ENCODE data around the gene VPS11.

Gene VPS11

DNA sequence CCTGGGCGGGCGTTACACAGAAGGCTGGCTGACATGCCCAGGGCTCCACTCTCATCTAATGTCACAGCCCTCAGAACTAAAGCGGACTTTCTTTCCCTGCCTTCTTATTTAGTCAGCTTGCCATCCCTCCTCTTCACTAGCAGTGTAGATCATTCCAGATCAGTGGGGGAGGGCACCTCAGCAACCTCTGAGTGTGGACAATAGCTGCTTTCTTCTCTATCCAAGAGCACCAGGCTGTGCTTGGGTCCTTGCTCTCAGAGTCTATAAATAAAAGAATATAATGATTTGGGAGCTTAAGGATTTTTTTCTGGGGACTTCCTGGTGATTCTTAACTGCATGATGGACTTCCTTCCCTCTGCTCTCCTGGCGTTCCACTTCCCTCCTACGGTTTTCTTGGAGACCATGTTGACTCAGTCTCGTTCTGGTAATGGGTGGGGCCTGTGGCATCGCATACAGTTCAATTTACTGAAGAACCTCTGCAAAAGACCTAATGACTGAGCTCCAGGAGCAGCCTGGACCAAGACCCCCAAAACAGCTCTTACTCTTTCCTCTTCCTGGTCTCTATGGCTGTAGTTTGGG lies 14.2 kb downstream of the VPS11 start:
- no peak for DNase-seq (ENCODE audit: low read depth in 2 of 2)

DNA sequence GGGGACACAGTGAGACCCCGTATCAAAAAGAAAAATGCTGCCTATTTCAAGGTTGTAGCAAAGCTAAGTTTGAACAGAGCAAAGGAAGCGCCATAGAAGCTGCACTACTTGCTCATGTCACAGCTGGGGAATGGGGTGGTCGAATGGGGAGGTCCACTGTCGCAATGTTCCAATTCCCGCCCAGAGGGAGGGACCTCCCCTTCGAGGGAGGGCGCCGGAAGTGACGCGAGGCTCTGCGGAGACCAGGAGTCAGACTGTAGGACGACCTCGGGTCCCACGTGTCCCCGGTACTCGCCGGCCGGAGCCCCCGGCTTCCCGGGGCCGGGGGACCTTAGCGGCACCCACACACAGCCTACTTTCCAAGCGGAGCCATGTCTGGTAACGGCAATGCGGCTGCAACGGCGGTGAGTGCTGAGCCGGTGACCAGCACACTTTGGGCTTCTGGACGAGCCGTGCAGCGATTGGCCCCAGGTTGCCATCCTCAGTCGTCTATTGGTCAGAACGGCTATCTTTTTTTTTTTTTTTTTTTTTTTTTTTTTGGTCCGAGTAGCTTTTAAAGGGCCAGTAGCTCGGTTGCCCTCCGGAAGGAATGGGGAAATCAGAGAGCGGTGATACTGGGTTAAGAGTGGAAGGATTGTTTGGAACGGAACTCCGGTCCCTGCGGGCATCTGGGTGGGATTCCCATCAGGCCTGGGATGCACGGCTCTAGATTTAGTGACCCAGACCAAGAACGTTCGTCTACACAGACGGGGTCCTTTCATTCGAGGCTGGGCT lies 17.2 kb downstream of the VPS11 start, which contains the start of gene HMBS:
TSS of gene HMBS (plus strand) at position 219 of the 774 bp plus-strand sequence. CDS start at position 372, 153 bp downstream.
- peak; percentile 81 to 86 for DNase-seq (ENCODE audit: low read depth in 2 of 2)

DNA sequence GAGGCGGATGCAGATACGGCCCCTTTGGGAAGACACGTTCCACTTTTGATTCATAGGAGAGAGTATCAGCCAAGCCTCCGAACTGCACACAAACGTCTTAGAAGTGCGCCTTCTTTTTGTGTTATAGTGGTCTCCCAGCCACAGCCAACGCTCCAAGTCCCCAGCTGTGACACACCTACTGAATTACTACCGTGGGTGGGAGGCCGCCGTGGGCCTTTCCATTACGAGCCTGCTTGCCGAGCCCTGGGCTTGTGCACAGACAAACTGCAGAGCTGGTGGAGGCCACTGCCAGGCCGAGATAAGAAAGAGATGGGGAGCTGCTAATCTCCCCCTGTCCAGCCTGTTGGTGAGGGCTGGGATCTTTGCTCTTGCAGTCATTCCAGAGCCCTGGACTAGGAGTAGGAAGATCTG lies 17.8 kb downstream of the VPS11 start:
- no peak for DNase-seq (ENCODE audit: low read depth in 2 of 2)

DNA sequence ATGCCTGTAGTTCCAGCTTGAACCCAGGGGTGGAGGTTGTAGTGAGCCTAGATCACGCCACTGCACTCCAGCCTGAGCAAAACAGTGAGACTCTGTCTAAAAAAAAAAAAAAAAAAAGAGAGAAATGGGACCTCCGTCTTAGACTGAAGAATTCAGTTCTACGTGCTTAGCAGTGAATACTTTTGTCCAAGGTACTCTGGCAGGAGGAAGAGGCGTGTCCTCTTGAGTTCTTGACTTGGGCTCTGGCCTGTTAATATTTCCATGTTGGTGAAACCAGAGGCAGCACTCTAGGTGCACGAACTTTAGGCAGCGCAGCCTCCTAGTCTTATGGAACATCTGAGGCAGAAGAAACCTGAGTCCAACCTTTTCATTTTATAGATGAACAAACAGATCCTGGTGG lies 19.5 kb downstream of the VPS11 start:
- no peak for DNase-seq (ENCODE audit: low read depth in 2 of 2)

DNA sequence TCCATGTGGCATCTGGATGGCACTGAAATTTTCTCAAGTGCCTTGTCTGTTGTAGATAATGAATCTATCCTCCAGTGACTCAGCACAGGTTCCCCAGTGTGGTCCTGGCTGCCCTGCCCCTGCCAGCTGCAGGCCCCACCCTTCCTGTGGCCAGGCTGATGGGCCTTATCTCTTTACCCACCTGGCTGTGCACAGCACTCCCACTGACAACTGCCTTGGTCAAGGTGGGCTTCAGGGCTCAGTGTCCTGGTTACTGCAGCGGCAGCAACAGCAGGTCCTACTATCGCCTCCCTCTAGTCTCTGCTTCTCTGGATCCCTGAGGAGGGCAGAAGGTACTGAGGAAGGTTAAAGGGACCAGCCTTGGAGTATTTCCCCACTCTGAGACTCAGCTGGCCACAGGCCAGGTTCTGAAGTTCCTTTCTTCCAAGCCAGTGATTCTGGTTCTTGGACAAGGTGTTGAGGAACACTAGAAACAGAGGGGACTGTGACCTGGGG lies 20.2 kb downstream of the VPS11 start:
- no peak for DNase-seq (ENCODE audit: low read depth in 2 of 2)

DNA sequence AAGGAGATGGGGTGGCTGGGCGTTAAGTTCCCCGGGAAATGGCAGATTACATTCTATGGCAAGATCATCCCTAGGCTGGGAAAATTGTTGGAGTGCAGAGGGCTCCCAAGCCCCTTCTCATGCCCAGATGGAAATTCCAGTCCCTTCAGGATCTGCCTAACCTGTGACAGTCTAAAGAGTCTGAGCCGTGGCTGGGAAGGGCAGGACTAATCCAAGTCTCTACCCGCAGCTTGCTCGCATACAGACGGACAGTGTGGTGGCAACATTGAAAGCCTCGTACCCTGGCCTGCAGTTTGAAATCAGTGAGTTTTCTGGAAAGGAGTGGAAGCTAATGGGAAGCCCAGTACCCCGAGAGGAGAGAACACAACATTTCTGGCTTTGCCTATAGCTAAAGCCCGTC lies 20.8 kb downstream of the VPS11 start:
- no peak for DNase-seq (ENCODE audit: low read depth in 2 of 2)

DNA sequence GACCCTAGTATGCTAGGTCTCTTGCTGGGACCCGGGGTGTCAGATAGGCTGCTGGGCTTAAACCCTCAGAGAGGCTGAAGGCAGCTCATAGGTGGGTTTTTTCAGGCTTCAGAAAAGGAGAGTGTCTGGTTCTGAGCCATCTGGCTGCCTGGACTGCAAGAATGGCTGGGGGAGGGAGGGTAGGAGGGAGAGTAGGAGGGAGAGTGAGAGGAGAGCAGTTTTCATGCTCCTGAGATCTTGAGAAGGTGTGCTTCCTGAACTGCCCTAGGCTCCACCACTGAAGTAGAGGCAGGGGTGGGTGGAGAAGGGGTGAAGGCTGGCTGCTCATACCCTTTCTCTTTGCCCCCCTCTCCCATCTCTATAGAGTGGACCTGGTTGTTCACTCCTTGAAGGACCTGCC lies 21.7 kb downstream of the VPS11 start:
- DNase-seq (ENCODE audit: low read depth in 2 of 2): no peak

DNA sequence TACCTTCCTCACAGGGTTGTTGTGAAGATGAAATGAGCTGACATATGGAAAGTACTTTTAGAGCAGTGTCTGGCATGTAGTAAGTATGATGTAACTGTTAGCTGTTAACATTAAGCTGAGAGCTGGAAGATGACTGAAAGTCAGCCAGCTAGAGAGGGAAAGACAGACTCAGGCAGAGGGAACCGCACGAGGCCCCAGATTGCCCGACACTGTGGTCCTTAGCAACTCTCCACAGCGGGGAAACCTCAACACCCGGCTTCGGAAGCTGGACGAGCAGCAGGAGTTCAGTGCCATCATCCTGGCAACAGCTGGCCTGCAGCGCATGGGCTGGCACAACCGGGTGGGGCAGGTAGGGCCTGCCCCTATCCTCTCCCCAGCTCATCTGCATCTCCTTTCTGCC lies 23.6 kb downstream of the VPS11 start:
- DNase-seq (ENCODE audit: low read depth in 2 of 2): no peak

DNA sequence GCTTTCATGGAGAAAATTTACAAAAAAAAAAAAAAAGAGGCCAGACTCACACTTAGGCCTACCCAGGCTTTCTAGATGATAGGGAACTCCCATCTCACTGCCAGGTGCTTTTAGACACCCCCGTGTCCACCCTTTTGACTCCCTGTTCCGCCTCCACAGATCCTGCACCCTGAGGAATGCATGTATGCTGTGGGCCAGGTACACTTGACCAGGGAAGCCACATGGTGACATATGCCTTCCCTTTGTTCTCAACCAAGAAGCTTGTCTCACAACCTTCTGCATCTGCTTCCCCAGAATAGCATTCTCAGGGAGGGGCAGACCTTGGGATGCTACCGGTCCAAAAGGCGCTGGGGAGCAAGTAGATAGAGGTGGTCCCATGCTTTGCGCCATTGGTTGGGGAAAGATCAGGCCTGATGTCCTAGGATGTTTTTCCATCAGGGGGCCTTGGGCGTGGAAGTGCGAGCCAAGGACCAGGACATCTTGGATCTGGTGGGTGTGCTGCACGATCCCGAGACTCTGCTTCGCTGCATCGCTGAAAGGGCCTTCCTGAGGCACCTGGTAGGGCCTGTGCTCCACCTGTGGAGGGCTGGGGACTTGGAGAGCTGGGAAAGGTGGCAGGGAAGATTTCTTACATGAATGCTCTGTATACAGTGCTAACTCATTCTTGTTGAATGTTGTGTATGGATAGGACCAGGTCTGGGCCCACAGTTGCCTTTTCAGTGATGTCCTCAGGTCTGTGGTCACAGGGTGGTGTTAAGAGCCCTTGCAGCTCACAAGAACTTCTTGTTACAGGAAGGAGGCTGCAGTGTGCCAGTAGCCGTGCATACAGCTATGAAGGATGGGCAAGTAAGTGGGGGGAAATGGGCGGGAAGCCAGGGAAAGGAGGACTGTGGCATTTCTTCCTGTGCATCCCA lies 24.6 kb downstream of the VPS11 start:
- no peak for DNase-seq (ENCODE audit: low read depth in 2 of 2)

DNA sequence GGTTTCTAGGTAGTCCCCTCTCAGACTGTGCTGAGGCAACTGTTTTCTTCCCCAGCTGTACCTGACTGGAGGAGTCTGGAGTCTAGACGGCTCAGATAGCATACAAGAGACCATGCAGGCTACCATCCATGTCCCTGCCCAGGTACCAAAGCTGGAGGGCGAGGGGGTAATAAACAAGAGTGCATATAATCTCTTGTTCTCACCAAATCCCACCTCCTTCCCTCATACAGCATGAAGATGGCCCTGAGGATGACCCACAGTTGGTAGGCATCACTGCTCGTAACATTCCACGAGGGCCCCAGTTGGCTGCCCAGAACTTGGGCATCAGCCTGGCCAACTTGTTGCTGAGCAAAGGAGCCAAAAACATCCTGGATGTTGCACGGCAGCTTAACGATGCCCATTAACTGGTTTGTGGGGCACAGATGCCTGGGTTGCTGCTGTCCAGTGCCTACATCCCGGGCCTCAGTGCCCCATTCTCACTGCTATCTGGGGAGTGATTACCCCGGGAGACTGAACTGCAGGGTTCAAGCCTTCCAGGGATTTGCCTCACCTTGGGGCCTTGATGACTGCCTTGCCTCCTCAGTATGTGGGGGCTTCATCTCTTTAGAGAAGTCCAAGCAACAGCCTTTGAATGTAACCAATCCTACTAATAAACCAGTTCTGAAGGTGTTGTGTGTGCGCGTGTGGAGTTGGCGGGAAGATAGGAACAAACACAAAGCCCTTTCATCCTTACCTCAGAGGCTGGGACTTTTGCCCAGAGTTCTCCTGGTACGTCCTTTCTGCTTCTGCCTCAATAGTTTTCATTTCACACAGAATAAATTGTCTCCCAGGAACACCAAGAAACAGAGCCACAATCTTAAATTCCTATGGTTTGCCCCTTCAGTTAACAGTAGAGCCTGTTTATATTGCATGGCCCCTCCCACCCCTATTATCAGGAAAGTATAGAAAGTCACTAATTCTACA lies 25.5 kb downstream of the VPS11 start:
- no peak for DNase-seq (ENCODE audit: low read depth in 2 of 2)

DNA sequence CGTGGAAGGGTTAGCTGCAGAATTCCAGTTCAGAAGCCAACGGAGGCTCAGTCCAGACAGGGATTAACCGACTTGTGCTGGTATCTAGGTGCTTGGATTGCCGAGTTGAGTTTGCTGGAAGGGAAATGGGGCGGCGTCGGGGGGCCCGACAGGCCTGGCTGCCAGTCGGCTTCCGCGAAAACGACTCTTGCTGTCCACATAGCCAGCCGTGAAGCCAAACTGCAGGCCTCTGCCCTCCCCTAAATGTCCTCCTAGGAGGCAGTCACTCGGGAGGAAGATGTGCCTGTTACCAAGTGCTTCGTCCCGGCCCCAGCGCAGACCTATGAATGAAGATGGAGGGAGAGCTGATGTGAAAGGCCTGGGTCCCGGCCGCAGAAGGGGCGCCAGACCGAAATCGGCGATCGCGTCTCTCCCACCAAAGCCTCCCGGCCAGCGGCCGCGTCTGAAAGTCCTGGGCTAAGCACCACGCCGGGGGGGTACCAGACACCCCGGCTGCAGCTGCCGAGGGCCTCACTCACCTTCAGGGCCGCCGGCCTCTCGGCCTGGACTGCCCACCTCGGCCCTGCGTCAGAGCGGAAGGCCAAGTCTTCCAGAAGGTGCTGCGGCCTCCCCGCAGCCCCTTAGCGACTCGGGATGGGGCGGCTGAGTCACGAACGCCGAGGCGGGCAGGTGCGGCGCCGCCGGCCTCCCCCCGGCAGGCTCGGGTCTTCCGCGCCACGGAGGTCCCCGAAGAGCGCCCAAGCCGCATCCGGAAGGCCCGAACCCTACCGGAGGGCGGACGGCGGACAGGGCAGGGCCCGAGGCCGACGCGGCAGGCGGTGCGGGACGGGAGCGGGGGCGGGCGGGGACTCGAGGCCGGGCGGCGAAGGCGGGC lies 26.6 kb downstream of the VPS11 start:
- no peak for DNase-seq (ENCODE audit: low read depth in 2 of 2)

DNA sequence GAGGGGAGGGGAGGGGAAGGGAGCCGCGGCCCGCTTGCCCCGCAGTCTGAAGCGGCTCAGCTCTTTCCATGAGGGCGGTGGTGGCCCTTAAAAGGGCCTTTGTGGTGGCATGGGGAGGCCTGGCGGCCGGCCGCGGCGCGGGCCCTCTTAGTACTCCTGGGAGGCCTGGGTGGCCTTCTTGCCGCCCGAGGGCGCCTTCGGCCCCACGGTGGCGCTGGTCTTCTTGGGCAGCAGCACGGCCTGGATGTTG lies 27.1 kb downstream of the VPS11 start:
- DNase-seq (ENCODE audit: low read depth in 2 of 2): peak in 1 of 2 experiments; percentile 44

DNA sequence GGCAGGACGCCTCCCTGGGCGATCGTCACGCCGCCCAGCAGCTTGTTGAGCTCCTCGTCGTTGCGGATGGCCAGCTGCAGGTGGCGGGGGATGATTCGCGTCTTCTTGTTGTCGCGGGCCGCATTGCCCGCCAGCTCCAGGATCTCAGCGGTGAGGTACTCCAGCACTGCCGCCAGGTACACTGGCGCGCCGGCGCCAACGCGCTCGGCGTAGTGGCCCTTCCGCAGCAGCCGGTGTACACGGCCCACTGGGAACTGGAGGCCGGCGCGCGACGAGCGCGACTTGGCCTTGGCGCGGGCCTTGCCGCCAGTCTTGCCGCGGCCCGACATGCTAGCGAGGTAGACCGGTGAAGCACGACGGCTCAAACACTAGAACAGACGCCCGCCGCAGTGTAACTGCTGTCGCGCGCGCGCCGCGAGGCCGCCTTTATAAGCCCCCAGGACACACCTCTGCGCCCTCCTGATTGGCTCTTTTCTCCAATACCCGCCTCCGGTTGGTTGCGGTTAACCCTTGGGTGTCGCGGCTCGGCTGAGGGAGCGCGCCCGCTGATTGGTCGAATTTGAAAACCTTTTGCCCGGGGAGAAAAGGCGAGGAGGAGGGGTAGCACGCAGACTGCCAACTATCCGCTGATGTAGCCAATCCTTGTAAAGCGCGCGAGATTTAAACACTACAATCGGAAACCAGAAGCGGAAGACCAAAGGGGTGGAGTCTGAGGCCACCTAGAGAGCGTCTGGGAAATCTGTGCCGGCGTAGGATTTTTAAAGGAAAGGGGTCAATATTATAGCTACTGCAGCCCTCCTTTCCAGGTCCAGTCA lies 27.7 kb downstream of the VPS11 start:
- peak; percentile 99 for DNase-seq (ENCODE audit: low read depth in 2 of 2)

DNA sequence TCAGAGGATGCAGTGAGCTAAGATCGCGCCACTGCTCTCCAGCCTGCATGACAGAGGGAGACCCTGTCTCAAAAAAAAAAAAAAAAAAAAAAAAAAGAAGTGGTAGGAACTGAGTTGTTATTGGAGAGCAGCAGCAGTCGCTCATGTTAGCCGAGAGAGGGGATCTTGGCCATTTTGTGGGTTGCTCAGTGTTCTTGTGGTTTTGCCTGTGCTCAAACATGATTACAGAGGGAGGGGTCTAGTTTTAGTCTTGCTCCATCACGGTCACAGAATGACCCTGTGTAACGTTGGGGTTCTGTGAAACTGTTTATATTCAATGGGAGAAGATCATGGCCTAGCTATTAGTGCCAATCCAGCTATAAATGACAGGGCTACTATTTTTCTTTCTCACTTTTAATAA lies 32.1 kb downstream of the VPS11 start:
- no peak for DNase-seq (ENCODE audit: low read depth in 2 of 2)

DNA sequence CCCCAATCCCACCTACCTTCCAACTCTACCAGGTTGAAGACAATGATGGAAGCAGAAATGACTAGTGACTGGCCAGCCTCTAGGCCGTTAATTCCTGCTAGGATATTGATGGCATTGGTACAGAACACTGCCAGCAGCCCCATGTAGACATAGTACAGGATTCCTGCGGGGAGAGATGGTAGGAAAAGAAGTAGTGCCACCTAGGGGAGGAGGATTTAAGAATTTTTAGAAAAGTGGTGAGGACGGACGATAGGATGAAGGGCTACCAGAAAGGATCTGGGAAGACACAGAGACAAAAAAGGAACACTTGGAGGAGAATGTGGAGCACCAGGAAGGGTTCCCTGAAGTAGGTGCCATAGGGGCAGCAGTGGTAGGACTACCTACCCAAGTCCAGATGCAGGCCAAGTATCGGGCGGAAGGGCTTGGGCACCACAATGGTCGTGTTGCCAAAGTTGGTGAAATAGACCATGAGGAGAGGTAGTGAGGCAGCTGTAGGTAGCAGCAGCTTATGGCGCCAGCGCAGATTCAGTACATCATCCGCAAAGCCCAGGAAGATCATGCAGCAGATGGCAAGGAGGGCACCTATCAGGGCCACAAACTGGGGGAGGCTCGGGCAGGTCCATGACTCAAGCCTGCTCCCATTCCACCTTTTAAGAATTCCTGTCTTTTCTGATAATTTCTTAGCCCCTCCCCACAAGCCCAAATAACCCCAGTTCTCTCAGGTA lies 32.8 kb downstream of the VPS11 start:
- DNase-seq (ENCODE audit: low read depth in 2 of 2): no peak

DNA sequence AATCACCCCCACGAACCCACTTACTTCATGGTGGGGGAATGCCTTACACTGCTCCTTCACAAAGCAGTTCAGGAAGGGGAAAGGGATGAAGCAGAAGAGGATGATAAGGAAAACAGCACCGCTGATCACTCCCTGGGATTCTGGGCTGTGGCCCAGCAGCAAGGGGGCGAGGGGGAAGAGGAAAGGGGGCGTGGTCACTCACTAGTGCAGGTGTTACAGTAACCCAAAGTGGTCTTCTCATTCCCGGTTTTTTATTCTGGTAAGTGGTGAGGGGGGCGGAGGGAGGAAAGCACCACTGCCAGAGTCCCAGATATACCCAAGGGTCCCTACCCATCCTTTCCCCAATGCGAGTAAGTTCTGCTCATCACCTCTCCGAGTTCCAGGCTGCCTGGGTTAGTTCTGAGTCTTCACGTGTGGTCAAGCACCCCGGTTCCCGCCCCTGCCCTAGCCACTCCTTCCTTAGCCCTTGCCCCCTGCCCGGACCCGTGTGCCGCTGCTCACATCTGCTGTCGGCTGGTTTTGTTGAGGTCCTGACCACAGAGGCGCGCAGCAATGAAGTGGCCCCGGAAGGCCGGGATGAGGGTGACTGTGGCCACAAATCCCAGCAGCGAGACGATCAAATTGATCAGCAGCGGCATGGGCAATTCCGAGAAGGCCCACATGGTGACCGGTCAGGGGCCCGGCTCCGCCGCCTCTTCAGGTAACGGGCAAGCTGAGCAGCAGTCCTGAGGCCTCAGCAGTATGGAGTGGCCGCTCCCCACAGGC lies 33.6 kb downstream of the VPS11 start:
- DNase-seq (ENCODE audit: low read depth in 2 of 2): no peak

DNA sequence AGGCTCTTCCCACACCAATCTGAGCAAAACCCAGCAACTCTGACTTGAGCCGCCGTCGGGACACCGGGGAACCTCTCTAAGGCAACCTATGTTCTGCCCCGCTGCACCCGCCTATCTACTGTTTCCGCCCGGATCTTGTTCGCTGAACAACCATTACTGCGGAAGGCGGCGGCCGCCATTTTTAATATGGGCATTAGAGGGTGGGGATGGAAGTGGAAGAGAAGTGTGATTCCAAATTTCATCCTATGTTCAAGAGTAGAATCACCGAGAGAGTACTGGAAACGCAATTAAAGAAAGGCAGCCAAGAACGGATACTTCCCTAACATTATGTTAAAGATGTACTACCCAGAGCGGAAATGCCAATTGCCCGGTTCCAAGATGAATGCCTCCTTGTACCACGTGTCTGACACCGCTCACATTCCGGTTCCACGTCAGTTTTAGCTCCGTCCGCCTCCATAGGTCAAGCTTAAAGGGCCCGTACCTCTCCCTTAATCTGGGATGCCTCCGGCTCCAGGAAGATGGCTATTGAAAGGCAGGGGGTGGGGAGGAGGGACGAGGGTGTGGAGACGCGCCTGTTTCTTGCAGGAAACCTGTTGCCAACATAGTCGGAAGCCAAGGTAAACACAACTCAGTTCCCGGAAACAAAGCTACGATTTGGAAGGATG lies 34.3 kb downstream of the VPS11 start, which contains the start of gene DPAGT1:
TSS of gene DPAGT1 (minus strand) at position 95 of the 665 bp plus-strand sequence. CDS start 198 bp downstream, outside the sequence.
- DNase-seq (ENCODE audit: low read depth in 2 of 2): peak; percentile 94 to 96
